ENCODE results near the gene INHBC. TPM values are rescaled to one million over a fixed set of nuclear protein-coding genes. Genes with fewer than 3 reads are reported as not detected.

INHBC gene
- total RNA-seq, 1 donor from 2014 or later, result 51.9 TPM

DNA sequence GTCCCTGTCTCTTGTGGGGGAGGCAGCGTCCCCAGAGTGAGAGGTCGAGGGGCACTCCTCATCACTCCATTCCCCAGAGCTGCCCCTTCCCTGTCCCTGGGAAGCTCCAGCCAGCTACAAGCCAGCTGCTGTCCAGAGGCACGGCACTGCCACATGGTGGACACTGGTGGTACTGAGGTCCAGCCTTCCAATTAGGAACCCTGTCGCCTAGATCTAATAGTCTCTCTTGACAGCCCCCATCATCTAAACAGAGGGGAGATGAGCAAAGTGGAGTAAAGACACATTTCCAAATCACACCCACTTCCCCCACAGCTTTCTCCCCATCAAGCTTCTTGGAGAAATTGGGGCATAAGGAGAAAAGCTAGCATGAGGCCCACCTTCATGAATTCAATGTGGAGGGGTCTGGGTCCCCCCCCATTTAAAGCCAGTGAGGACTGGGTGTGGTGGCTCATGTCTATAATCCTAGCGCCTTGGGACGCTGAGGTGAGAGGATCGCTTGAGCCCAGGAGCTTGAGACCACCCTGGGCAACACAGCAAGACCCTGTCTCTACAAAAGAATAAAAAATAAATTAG lies 18.4 kb downstream of the INHBC start:
- DNase-seq (ENCODE audit: low spot score) (peak; percentile 80), ATAC-seq (peak; percentile 49)

GRCh38 chr12:57454213-57454565 lies 19.6 kb downstream of the INHBC start:
- ATAC-seq (no peak), DNase-seq (ENCODE audit: low spot score) (no peak)

GRCh38 chr12:57454566-57455373 lies 20.2 kb downstream of the INHBC start, which contains the start of gene INHBE:
TSS of gene INHBE (plus strand) at chr12:57455307. CDS start at chr12:57455537, 230 bp downstream.
- DNase-seq (ENCODE audit: low spot score) (peak; percentile 98), ATAC-seq (peak; percentile 49)

DNA sequence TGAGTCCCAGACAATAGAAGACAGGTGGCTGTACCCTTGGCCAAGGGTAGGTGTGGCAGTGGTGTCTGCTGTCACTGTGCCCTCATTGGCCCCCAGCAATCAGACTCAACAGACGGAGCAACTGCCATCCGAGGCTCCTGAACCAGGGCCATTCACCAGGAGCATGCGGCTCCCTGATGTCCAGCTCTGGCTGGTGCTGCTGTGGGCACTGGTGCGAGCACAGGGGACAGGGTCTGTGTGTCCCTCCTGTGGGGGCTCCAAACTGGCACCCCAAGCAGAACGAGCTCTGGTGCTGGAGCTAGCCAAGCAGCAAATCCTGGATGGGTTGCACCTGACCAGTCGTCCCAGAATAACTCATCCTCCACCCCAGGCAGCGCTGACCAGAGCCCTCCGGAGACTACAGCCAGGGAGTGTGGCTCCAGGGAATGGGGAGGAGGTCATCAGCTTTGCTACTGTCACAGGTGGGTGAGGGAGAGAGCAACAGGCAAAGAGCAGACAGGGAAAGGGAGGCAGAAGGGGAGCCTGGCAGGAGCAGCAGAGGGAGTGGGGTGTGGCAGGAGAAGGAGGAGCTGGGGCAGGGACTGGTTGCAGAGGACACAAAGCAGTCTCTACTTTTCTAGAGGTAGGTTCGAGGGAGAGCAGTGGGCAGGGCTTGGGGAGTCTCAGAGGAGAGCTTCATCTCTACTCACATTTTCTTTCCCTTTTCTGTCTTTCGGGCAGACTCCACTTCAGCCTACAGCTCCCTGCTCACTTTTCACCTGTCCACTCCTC lies 21.0 kb downstream of the INHBC start:
- DNase-seq (ENCODE audit: low spot score), result no peak
- peak; percentile 5 for ATAC-seq

- no peak for DNase-seq (ENCODE audit: low spot score)
- ATAC-seq, result peak; percentile 9
Measured at GRCh38 chr12:57456145-57456700, 21.6 kb downstream of the INHBC start.

DNA sequence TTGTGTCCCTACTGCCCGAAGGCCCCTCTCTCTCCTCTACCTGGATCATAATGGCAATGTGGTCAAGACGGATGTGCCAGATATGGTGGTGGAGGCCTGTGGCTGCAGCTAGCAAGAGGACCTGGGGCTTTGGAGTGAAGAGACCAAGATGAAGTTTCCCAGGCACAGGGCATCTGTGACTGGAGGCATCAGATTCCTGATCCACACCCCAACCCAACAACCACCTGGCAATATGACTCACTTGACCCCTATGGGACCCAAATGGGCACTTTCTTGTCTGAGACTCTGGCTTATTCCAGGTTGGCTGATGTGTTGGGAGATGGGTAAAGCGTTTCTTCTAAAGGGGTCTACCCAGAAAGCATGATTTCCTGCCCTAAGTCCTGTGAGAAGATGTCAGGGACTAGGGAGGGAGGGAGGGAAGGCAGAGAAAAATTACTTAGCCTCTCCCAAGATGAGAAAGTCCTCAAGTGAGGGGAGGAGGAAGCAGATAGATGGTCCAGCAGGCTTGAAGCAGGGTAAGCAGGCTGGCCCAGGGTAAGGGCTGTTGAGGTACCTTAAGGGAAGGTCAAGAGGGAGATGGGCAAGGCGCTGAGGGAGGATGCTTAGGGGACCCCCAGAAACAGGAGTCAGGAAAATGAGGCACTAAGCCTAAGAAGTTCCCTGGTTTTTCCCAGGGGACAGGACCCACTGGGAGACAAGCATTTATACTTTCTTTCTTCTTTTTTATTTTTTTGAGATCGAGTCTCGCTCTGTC lies 22.3 kb downstream of the INHBC start:
- DNase-seq (ENCODE audit: low spot score), result no peak
- ATAC-seq, result no peak

DNA sequence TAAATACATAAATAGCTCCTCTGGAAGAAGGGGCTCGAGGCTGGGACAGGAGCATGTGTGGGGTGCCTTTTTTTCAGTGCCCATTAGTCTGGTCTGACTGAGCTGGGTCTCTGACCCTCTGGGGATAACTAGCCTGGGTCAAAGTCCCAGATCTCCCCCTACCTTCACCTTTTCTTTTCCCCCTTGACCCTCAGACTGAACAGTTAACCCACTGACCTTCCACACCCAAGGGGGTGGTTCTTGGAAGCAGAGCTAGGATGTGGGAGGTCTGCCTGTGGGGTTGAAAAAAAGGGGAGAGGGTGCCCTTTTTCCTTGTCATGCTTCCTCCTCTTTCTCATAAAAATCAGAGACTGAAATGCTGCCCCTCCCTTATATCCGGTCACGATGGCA lies 24.1 kb downstream of the INHBC start:
- DNase-seq (ENCODE audit: low spot score) (no peak), ATAC-seq (no peak)

- DNase-seq (ENCODE audit: low spot score) (peak; percentile 91), ATAC-seq (peak; percentile 53)
Measured at GRCh38 chr12:57459055-57459749, 24.6 kb downstream of the INHBC start.

DNA sequence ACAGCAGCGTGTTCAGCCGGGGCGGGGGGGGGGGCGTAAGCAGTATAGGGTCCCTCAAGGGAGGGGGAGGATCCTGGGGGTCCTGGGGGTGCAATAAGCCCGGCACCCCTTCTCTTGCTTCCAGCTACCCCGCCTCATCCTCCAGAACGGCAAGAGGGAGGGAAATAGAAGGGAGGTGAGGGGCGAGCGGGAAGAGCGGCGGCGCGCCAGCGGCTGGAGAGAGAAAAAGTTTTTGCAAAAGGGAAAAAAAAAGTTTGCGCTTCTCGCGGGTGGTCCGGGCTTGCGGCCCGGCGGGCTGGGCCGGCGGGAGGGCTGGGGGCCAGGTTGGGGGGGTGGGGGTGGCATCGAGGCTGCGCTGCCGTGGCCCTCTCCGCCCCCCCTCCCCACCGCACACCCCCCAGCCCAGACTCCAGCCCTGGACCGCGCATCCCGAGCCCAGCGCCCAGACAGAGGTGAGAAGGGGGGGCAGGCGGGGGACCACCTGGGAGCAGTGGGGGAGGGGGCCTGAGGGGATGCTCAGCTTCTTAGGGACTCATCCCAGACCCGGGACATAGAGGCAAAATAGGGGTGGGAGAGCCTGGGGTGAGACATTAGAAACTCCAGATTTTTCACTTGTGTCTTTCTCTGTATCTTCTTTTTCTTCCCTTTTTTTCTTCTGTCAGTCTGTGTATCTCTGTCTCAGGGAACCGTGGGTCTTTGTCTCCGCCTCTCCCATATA lies 25.3 kb downstream of the INHBC start, which contains the start of gene GLI1:
Gene GLI1, plus strand, starts transcription at position 36 of the 718 bp plus-strand sequence. CDS start 3,907 bp downstream, outside the sequence.
- ATAC-seq (no peak), DNase-seq (ENCODE audit: low spot score) (no peak)

GRCh38 chr12:57460468-57460784 lies 25.8 kb downstream of the INHBC start:
- ATAC-seq (no peak), DNase-seq (ENCODE audit: low spot score) (no peak)

DNA sequence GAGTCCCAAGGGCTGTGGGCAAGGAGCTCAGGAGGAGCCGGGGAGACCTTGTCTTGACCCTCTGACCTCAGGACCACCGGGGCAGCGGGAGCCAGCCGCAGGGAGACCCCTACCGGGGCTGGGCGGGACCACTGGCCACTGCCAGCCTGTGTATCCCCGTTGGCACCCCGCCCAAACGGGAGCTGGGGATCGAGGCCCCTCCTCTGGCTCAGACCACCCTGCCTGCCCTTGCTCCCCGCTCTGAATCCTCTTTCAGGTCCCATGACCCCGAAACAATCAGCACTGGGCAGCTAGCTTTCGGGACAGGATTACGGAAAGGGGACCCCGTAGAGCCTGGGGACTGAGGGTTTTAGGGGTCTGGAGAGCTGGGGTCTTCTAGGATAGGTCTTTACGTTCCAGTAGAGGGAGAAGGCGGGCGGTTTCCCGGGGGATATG lies 26.3 kb downstream of the INHBC start:
- DNase-seq (ENCODE audit: low spot score), result no peak

GRCh38 chr12:57461276-57461916 lies 26.8 kb downstream of the INHBC start:
- peak; percentile 2 for ATAC-seq

More for the DNA sequence above, 26.3 kb downstream of the INHBC start:
- no peak for ATAC-seq

DNA sequence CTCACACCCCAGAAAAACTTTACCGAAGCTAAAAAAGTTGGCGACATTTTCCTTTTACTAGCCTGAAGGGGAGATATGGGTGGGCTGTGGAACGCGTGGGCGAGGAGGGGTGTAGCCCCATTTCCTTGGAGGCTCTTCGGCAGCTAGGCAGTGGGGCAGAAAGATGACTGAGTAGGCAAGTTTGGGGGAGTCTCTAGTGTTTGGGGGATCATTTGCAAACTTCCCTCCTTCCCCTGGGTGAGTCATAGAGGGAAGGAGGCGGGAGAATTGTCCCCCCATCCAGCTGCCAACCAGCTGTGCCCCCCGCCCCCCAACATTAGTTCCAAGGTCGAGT lies 27.3 kb downstream of the INHBC start:
- ATAC-seq, result no peak

More at GRCh38 chr12:57461276-57461916, 26.8 kb downstream of the INHBC start:
- no peak for DNase-seq (ENCODE audit: low spot score)

GRCh38 chr12:57462251-57462911 lies 27.8 kb downstream of the INHBC start:
- DNase-seq (ENCODE audit: low spot score) (peak; percentile 85), ATAC-seq (peak; percentile 71)

More for the DNA sequence above, 27.3 kb downstream of the INHBC start:
- DNase-seq (ENCODE audit: low spot score), result no peak

GRCh38 chr12:57462912-57463253 lies 28.3 kb downstream of the INHBC start:
- no peak for ATAC-seq
- no peak for DNase-seq (ENCODE audit: low spot score)

DNA sequence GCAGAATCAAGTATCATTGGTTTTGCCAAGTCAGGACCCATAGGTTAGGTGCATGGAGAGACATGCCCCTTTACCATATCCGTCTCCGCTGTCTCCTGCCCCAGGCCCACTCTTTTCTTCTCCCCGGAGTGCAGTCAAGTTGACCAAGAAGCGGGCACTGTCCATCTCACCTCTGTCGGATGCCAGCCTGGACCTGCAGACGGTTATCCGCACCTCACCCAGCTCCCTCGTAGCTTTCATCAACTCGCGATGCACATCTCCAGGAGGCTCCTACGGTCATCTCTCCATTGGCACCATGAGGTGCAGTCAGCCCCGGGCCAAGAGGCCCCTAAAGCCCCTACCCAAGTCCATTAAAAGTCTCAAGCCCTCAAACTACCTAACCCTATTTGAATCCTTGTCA lies 30.0 kb downstream of the INHBC start:
- DNase-seq (ENCODE audit: low spot score) (no peak), ATAC-seq (no peak)

- ATAC-seq, result no peak
- no peak for DNase-seq (ENCODE audit: low spot score)
Measured at GRCh38 chr12:57465030-57465746, 30.6 kb downstream of the INHBC start.

Data from left lobe of liver (tissue), 2 donors.